Measurements from ENCODE around the gene ZNF621.

The ZNF621 gene

DNA sequence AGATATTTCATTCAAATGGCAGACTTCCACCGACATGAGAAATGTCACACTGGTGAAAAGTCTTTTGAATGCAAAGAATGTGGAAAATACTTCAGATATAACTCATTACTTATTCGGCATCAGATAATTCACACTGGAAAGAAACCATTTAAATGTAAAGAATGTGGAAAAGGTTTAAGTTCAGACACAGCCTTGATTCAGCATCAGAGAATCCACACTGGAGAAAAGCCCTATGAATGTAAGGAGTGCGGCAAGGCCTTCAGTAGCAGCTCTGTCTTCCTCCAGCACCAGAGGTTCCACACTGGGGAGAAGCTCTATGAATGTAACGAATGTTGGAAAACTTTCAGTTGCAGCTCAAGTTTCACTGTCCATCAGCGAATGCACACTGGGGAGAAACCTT lies 8.6 kb upstream of the ZNF621 start:
- TF ChIP-seq, protein P1, sequence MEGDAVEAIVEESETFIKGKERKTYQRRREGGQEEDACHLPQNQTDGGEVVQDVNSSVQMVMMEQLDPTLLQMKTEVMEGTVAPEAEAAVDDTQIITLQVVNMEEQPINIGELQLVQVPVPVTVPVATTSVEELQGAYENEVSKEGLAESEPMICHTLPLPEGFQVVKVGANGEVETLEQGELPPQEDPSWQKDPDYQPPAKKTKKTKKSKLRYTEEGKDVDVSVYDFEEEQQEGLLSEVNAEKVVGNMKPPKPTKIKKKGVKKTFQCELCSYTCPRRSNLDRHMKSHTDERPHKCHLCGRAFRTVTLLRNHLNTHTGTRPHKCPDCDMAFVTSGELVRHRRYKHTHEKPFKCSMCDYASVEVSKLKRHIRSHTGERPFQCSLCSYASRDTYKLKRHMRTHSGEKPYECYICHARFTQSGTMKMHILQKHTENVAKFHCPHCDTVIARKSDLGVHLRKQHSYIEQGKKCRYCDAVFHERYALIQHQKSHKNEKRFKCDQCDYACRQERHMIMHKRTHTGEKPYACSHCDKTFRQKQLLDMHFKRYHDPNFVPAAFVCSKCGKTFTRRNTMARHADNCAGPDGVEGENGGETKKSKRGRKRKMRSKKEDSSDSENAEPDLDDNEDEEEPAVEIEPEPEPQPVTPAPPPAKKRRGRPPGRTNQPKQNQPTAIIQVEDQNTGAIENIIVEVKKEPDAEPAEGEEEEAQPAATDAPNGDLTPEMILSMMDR (IDR thresholded peaks at IDR 0.05; ENCODE audit: low read length) = no peak
- TF ChIP-seq EZH2 (IDR thresholded peaks at IDR 0.05; ENCODE audit: borderline replicate concordance, low read length) = no peak
- no peak overlapping the region for H3K4me2 ChIP-seq (ENCODE audit: low read length)
- H3K9me2 ChIP-seq (ENCODE audit: low read depth, low read length) = no peaks in the 10 kb centered on the region
- H3K4me3 ChIP-seq (ENCODE audit: low read depth, low read length, poor library complexity, severe bottlenecking) = no peak overlapping the region
- no peaks in the 10 kb centered on the region for H4K20me1 ChIP-seq (ENCODE audit: insufficient read depth, low read length)
- H3K9ac ChIP-seq (ENCODE audit: low read length) = no peak overlapping the region
- no peaks in the 10 kb centered on the region for H3K4me1 ChIP-seq (ENCODE audit: insufficient read depth, low read length, severe bottlenecking)
- no peaks in the 10 kb centered on the region for H3K79me2 ChIP-seq (ENCODE audit: insufficient read depth, low read length)
- no peak overlapping the region for H2AFZ ChIP-seq (ENCODE audit: low read length)
- H3K9me3 ChIP-seq (ENCODE audit: low read length) = no peaks in the 10 kb centered on the region
- H3K36me3 ChIP-seq (ENCODE audit: insufficient read depth, low read length) = 0 out of 2 replicates have a peak, but pooled peaks cover 2% of the 10 kb centered on the region
- no peaks in the 10 kb centered on the region for H3K27me3 ChIP-seq (ENCODE audit: insufficient read depth, low read length)
- no peaks in the 10 kb centered on the region for H3F3A ChIP-seq (ENCODE audit: insufficient read depth, low read length)
- H3K27ac ChIP-seq (ENCODE audit: low read depth, low read length, poor library complexity, severe bottlenecking) = no peak overlapping the region

DNA sequence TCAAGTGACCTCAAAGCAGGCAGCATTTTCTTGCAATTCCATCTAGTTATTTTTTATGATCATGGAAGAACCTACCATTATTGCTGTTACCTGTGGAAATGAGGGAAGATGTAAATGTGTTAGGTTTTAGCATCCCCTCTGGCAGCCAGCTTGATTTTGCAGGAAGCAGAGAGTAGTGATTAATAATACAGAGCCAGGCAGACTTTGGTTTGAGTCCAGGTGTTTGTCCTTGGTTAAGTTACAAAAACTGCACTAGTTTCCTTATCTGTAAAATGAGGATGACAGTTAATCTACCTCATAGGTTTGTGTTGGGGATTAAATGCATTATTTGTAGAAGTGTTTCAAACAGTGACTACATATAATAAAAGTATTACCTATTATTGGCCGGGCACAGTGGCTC lies 6.7 kb upstream of the ZNF621 start:
- Histone ChIP-seq H3K4me1 (ENCODE audit: insufficient read depth, low read length, severe bottlenecking) (no peaks in the 10 kb centered on the region), H3K9me2 (ENCODE audit: low read depth, low read length) (no peaks in the 10 kb centered on the region), H3K4me2 (ENCODE audit: low read length) (no peak overlapping the region), H3K27me3 (ENCODE audit: insufficient read depth, low read length) (no peaks in the 10 kb centered on the region), H3F3A (ENCODE audit: insufficient read depth, low read length) (no peaks in the 10 kb centered on the region), H3K9ac (ENCODE audit: low read length) (no peak overlapping the region), H3K36me3 (ENCODE audit: insufficient read depth, low read length) (no peaks in the 10 kb centered on the region), H3K4me3 (ENCODE audit: low read depth, low read length, poor library complexity, severe bottlenecking) (no peak overlapping the region), H3K27ac (ENCODE audit: low read depth, low read length, poor library complexity, severe bottlenecking) (no peak overlapping the region), H2AFZ (ENCODE audit: low read length) (no peak overlapping the region), H3K79me2 (ENCODE audit: insufficient read depth, low read length) (no peaks in the 10 kb centered on the region), H4K20me1 (ENCODE audit: insufficient read depth, low read length) (no peaks in the 10 kb centered on the region), H3K9me3 (ENCODE audit: low read length) (no peaks in the 10 kb centered on the region)
- TF ChIP-seq, protein P1 (IDR thresholded peaks at IDR 0.05; ENCODE audit: low read length) = no peak
- no peak for TF ChIP-seq EZH2 (IDR thresholded peaks at IDR 0.05; ENCODE audit: borderline replicate concordance, low read length)

DNA sequence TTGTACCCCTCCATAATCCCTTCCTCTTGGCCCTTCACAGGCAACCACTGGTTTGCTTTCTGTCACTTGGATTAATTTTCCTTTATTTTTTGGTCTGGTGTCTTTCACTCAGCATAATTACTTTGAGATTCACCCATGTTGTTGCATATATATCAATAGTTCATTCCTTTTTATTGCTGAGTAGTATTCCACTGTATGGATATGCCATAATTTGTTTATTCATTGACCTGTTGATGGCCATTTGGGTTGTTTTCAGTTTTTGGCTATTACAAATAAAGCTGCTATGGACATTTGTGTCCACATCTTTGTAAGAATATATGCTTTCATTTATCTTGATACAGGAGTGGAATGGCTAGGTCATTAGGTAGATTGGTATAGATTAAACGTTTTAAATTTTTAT lies 5.9 kb upstream of the ZNF621 start:
- H3K27me3 ChIP-seq (ENCODE audit: insufficient read depth, low read length) = no peaks in the 10 kb centered on the region

More for the DNA sequence above, 5.9 kb upstream of the ZNF621 start:
- H2AFZ ChIP-seq (ENCODE audit: low read length) = no peak overlapping the region
- H3K9ac ChIP-seq (ENCODE audit: low read length) = no peak overlapping the region
- no peaks in the 10 kb centered on the region for H3K79me2 ChIP-seq (ENCODE audit: insufficient read depth, low read length)
- H3K4me1 ChIP-seq (ENCODE audit: insufficient read depth, low read length, severe bottlenecking) = peaks cover 2% of the 10 kb centered on the region
- H3K4me2 ChIP-seq (ENCODE audit: low read length) = no peak overlapping the region
- H3K27ac ChIP-seq (ENCODE audit: low read depth, low read length, poor library complexity, severe bottlenecking) = no peak overlapping the region
- H3K9me2 ChIP-seq (ENCODE audit: low read depth, low read length) = no peaks in the 10 kb centered on the region
- no peak overlapping the region for H3K4me3 ChIP-seq (ENCODE audit: low read depth, low read length, poor library complexity, severe bottlenecking)
- no peaks in the 10 kb centered on the region for H4K20me1 ChIP-seq (ENCODE audit: insufficient read depth, low read length)
- no peaks in the 10 kb centered on the region for H3F3A ChIP-seq (ENCODE audit: insufficient read depth, low read length)
- H3K9me3 ChIP-seq (ENCODE audit: low read length) = no peaks in the 10 kb centered on the region
- TF ChIP-seq, protein P1 (IDR thresholded peaks at IDR 0.05; ENCODE audit: low read length) = no peak
- no peak for TF ChIP-seq EZH2 (IDR thresholded peaks at IDR 0.05; ENCODE audit: borderline replicate concordance, low read length)
- H3K36me3 ChIP-seq (ENCODE audit: insufficient read depth, low read length) = no peaks in the 10 kb centered on the region
